Muscle of leg (tissue), 11 donors: ENCODE results near the gene CD101. TPM values are rescaled to one million over a fixed set of nuclear protein-coding genes. Genes with fewer than 3 reads are reported as not detected.
A peak's percentile ranks its signal among the peaks of the same experiment; 100 is the strongest.

Source experiments
- DNase-seq: peaks from one replicate; pipeline ENCODE4 v3.0.0; 2013
- H3K27ac ChIP-seq: one replicate; pipeline ENCODE4 v1.5.1; 2013; ENCODE audit warnings: mild to moderate bottlenecking, low read length, control low read depth
- H3K27me3 ChIP-seq: one replicate; pipeline ENCODE4 v1.6.1; 2013; ENCODE audit warnings: low read length; ENCODE audit not compliant: control insufficient read depth, insufficient read depth
- H3K36me3 ChIP-seq: one replicate; pipeline ENCODE4 v1.6.1; 2013; ENCODE audit warnings: low read length; ENCODE audit not compliant: control insufficient read depth, insufficient read depth
- H3K4me1 ChIP-seq: one replicate; pipeline ENCODE4 v1.6.1; 2013; ENCODE audit warnings: low read length; ENCODE audit not compliant: control insufficient read depth, insufficient read depth
- H3K4me3 ChIP-seq: one replicate; pipeline ENCODE4 v1.5.1; 2013; ENCODE audit warnings: low read length, control low read depth
- H3K9me3 ChIP-seq: replicated peaks from 2 replicates; pipeline ENCODE4 v1.6.1; 2013; ENCODE audit warnings: low read depth, low read length; ENCODE audit not compliant: control insufficient read depth
- WGBS: methylation state at CpG from one replicate; pipeline ENCODE4 v1.1.5; 2013; ENCODE audit warnings: missing lambda C conversion rate; ENCODE audit not compliant: insufficient coverage; 5-methylcytosine and 5-hydroxymethylcytosine counted together
- polyA plus RNA-seq, 8 donors: library from polyadenylated mRNA; unstranded; fragments of 120-200 nt; gene quantifications; one replicate each; pipeline versions ENCODE4 v1.2.1 to v1.2.3, GENCODE V29; 2013; ENCODE audit warnings: inconsistent platforms in 1 of 8, low replicate concordance in 1 of 8; ENCODE audit not compliant: insufficient read length in 8 of 8, insufficient read depth in 1 of 8
- total RNA-seq: library from RNA; stranded (reverse); fragments of 120-200 nt; gene quantifications from one replicate; pipeline ENCODE4 v1.2.4, GENCODE V29; 2013

Gene CD101
- total and polyA plus RNA-seq, 9 donors, result 3.5 to 8.4 (median 5.0) TPM

- Histone ChIP-seq H3K27me3 (no peaks in the 10 kb centered on the region), H3K4me3 (no peak overlapping the region), H3K4me1 (peaks cover 60% of the 10 kb centered on the region), H3K9me3 (no peaks in the 10 kb centered on the region), H3K36me3 (peaks cover 19% of the 10 kb centered on the region), H3K27ac (no peak overlapping the region)
- WGBS, result 86% methylated on average over 8 of the region's 29 CpGs
- DNase-seq, result no peak
Observed at GRCh38 chr1:116986421-116987255, 14.9 kb upstream of the CD101 start.

- Histone ChIP-seq H3K36me3 (peaks cover 23% of the 10 kb centered on the region), H3K4me1 (peaks cover 61% of the 10 kb centered on the region), H3K4me3 (no peak overlapping the region), H3K27me3 (no peaks in the 10 kb centered on the region), H3K9me3 (no peaks in the 10 kb centered on the region), H3K27ac (no peak overlapping the region)
- WGBS, result 66% methylated on average over 8 of the region's 11 CpGs
- DNase-seq, result no peak
Observed at GRCh38 chr1:116987256-116987555, 14.4 kb upstream of the CD101 start.

GRCh38 chr1:116988248-116988647, 13.3 kb upstream of the CD101 start:
- no peaks in the 10 kb centered on the region for H3K9me3 ChIP-seq
- no peaks in the 10 kb centered on the region for H3K27me3 ChIP-seq
- peaks cover 23% of the 10 kb centered on the region for H3K36me3 ChIP-seq
- no peak overlapping the region for H3K27ac ChIP-seq
- 93% methylated on average over 3 of the region's 7 CpGs for WGBS
- H3K4me1 ChIP-seq, result peaks cover 51% of the 10 kb centered on the region
- no peak for DNase-seq
- no peak overlapping the region for H3K4me3 ChIP-seq

- DNase-seq, result no peak
- Histone ChIP-seq H3K27me3 (no peaks in the 10 kb centered on the region), H3K4me3 (no peak overlapping the region), H3K36me3 (peaks cover 23% of the 10 kb centered on the region), H3K9me3 (no peaks in the 10 kb centered on the region), H3K27ac (peak overlapping the region; percentile 79), H3K4me1 (peaks cover 51% of the 10 kb centered on the region)
- no CpG with 5 or more reads among the region's 2 CpGs for WGBS
Observed at GRCh38 chr1:116988908-116989307, 12.7 kb upstream of the CD101 start.

- peak; percentile 89 for DNase-seq
- H3K4me3 ChIP-seq, result no peak overlapping the region
Observed at GRCh38 chr1:116989835-116990234, 11.7 kb upstream of the CD101 start.

GRCh38 chr1:116990612-116991151, 10.9 kb upstream of the CD101 start:
- 45% methylated on average over 8 of the region's 12 CpGs for WGBS
- DNase-seq, result peak; percentile 96
- Histone ChIP-seq H3K9me3 (no peaks in the 10 kb centered on the region), H3K4me1 (peaks cover 38% of the 10 kb centered on the region), H3K27ac (peak overlapping the region; percentile 79), H3K27me3 (no peaks in the 10 kb centered on the region), H3K4me3 (no peak overlapping the region), H3K36me3 (peaks cover 14% of the 10 kb centered on the region)

More at GRCh38 chr1:116989835-116990234, 11.7 kb upstream of the CD101 start:
- H3K27me3 ChIP-seq, result no peaks in the 10 kb centered on the region
- no peaks in the 10 kb centered on the region for H3K9me3 ChIP-seq
- peak overlapping the region; percentile 79 for H3K27ac ChIP-seq
- peaks cover 18% of the 10 kb centered on the region for H3K36me3 ChIP-seq
- 27% methylated on average over 2 of the region's 5 CpGs for WGBS
- peaks cover 42% of the 10 kb centered on the region for H3K4me1 ChIP-seq

GRCh38 chr1:116991171-116991845, 10.3 kb upstream of the CD101 start:
- no peak overlapping the region for H3K4me3 ChIP-seq
- peak; percentile 36 for DNase-seq
- H3K36me3 ChIP-seq, result peaks cover 14% of the 10 kb centered on the region
- peaks cover 37% of the 10 kb centered on the region for H3K4me1 ChIP-seq
- no peaks in the 10 kb centered on the region for H3K27me3 ChIP-seq
- H3K27ac ChIP-seq, result peak overlapping the region; percentile 79
- WGBS, result 91% methylated on average over 2 of the region's 2 CpGs
- H3K9me3 ChIP-seq, result no peaks in the 10 kb centered on the region

- Histone ChIP-seq H3K9me3 (no peaks in the 10 kb centered on the region), H3K27me3 (no peaks in the 10 kb centered on the region), H3K4me3 (no peak overlapping the region), H3K27ac (no peak overlapping the region), H3K4me1 (peaks cover 33% of the 10 kb centered on the region), H3K36me3 (peaks cover 8% of the 10 kb centered on the region)
- no CpG with 5 or more reads among the region's 1 CpG for WGBS
- DNase-seq, result no peak
Observed at GRCh38 chr1:116991918-116992317, 9.6 kb upstream of the CD101 start.

- Histone ChIP-seq H3K9me3 (no peaks in the 10 kb centered on the region), H3K4me1 (peaks cover 33% of the 10 kb centered on the region), H3K27ac (no peak overlapping the region), H3K27me3 (no peaks in the 10 kb centered on the region), H3K4me3 (no peak overlapping the region), H3K36me3 (peaks cover 10% of the 10 kb centered on the region)
- no CpG with 5 or more reads among the region's 7 CpGs for WGBS
- no peak for DNase-seq
Observed at GRCh38 chr1:116993286-116993685, 8.3 kb upstream of the CD101 start.

GRCh38 chr1:116994411-116994810, 7.1 kb upstream of the CD101 start:
- Histone ChIP-seq H3K27ac (no peak overlapping the region), H3K4me1 (peaks cover 24% of the 10 kb centered on the region), H3K4me3 (no peak overlapping the region), H3K27me3 (no peaks in the 10 kb centered on the region), H3K9me3 (no peaks in the 10 kb centered on the region), H3K36me3 (peaks cover 10% of the 10 kb centered on the region)
- no peak for DNase-seq
- no CpG with 5 or more reads among the region's 2 CpGs for WGBS
